ENCODE data around the gene TGFBR3. TPM values are rescaled to one million over a fixed set of nuclear protein-coding genes. Genes with fewer than 3 reads are reported as not detected.

Gene TGFBR3
- total and polyA plus RNA-seq, 2 of the 4 experiments (the other 2 are of a cell fraction), result 3.0 to 11.3 TPM

- Histone ChIP-seq H3K4me1 (ENCODE audit: control insufficient read depth, insufficient read depth, low read length) (peaks cover 1% of the 10 kb centered on the region; the same call in 1 of the 2 replicates), H2AK5ac (ENCODE audit: low read depth, low read length) (no peak overlapping the region), H3K14ac (replicated peaks; ENCODE audit: low read depth, low read length) (0 out of 2 replicates have a peak overlapping the region, but pooled peaks have one; percentile 10), H3K9ac (ENCODE audit: low read depth, low read length) (no peak overlapping the region), H2BK5ac (ENCODE audit: low read depth, low read length, poor library complexity, severe bottlenecking) (no peak overlapping the region), H4K5ac (ENCODE audit: low read depth, low read length) (no peak overlapping the region), H3K9me1 (ENCODE audit: insufficient read depth, low read length) (peaks cover 3% of the 10 kb centered on the region; the same call in 1 of the 2 replicates), H3K4me2 (ENCODE audit: low read depth, low read length) (no peak overlapping the region), H3K56ac (ENCODE audit: extremely low read depth, insufficient read depth, low read length) (no peak overlapping the region), H3K23ac (ENCODE audit: low read depth, low read length) (no peak overlapping the region), H4K20me1 (ENCODE audit: insufficient read depth, low read length) (no peaks in the 10 kb centered on the region), H3K27ac (ENCODE audit: insufficient read depth, low read length) (no peak overlapping the region), H3K4ac (ENCODE audit: low read depth, low read length) (no peak overlapping the region), H3K36me3 (ENCODE audit: control insufficient read depth, insufficient read depth, low read length) (no peaks in the 10 kb centered on the region; the same call in 1 of the 2 replicates), H2AK9ac (replicated peaks; ENCODE audit: low read depth, low read length, poor library complexity) (no peak overlapping the region), H3K79me1 (ENCODE audit: low read depth in 1 of 2, low read length in 2 of 2) (no peaks in the 10 kb centered on the region), H4K91ac (ENCODE audit: insufficient read depth, low read depth, low read length) (no peak overlapping the region), H2BK20ac (ENCODE audit: low read depth, low read length) (no peak overlapping the region), H3K4me3 (ENCODE audit: insufficient read depth, low read depth, low read length) (no peak overlapping the region), H3K9me3 (ENCODE audit: control insufficient read depth, insufficient read depth, low read length) (no peaks in the 10 kb centered on the region), H3K18ac (ENCODE audit: low read depth, low read length) (no peak overlapping the region), H4K8ac (ENCODE audit: low read depth in 2 of 2, low read length in 2 of 2) (no peak overlapping the region), H3K27me3 (ENCODE audit: control insufficient read depth, insufficient read depth, low read length) (no peaks in the 10 kb centered on the region), H2BK15ac (ENCODE audit: low read depth, low read length) (no peak overlapping the region), H2AFZ (replicated peaks; ENCODE audit: low read length, poor library complexity) (peak overlapping the region; percentile 26), H2BK120ac (ENCODE audit: low read depth, low read length) (no peak overlapping the region)
- DNase-seq (no peak), ATAC-seq (ENCODE audit: low read depth) (no peak)
- in situ Hi-C loops (cut with MboI; ENCODE audit: low sequenced_read_pairs) (no loop called here), intact Hi-C loops (cut with micrococcal nuclease) (no loop called here), dilution Hi-C loops (cut with HindIII; ENCODE audit: low sequenced_read_pairs, unreplicated experiment) (no loop called here)
- BruUV-seq (replicated peaks), result no TSS peak
- POLR2A ChIA-PET (ENCODE audit: unreplicated experiment), result interaction anchor here (0.7 kb wide), 1 partner anchor 32 kb away, joined by 7 read pairs; no protein-coding TSS in a partner anchor
- 100% methylated on average over 1 of the region's 5 CpGs; no CpG with 5 or more reads in 1 of the 2 experiments for WGBS, 2 experiments (ENCODE audit: extremely low coverage in 2 of 2, insufficient read length in 1 of 2)
- CTCF ChIA-PET, result no interaction called here
- TF ChIP-seq RFX5 (IDR thresholded peaks at IDR 0.05; ENCODE audit: low read depth, low read length), result no peak
- no peak for TF ChIP-seq NFE2L2 (IDR thresholded peaks at IDR 0.05; ENCODE audit: low read depth, low read length)
- TF ChIP-seq BHLHE40 (IDR thresholded peaks at IDR 0.05; ENCODE audit: low read depth, low read length), result no peak
- TF ChIP-seq CHD1 (IDR thresholded peaks at IDR 0.05; ENCODE audit: low read depth, low read length), result no peak
- no peak for TF ChIP-seq RAD21 (IDR thresholded peaks at IDR 0.05; ENCODE audit: low read length)
- TF ChIP-seq POLR2A (IDR thresholded peaks at IDR 0.05; ENCODE audit: low read depth, low read length), result no peak
- TF ChIP-seq MXI1 (IDR thresholded peaks at IDR 0.05; ENCODE audit: borderline replicate concordance, low read depth, low read length), result no peak
- TF ChIP-seq MAFK (IDR thresholded peaks at IDR 0.05; ENCODE audit: low read depth, low read length), result no peak
- TF ChIP-seq ELK1 (IDR thresholded peaks at IDR 0.05; ENCODE audit: borderline replicate concordance, low read depth, low read length), result no peak
- TF ChIP-seq, protein P1, sequence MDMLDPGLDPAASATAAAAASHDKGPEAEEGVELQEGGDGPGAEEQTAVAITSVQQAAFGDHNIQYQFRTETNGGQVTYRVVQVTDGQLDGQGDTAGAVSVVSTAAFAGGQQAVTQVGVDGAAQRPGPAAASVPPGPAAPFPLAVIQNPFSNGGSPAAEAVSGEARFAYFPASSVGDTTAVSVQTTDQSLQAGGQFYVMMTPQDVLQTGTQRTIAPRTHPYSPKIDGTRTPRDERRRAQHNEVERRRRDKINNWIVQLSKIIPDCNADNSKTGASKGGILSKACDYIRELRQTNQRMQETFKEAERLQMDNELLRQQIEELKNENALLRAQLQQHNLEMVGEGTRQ (IDR thresholded peaks at IDR 0.05; ENCODE audit: low read depth, low read length), result no peak
- no peak for TF ChIP-seq MAZ (IDR thresholded peaks at IDR 0.05; ENCODE audit: borderline replicate concordance, low read depth, low read length)
- TF ChIP-seq FOS (IDR thresholded peaks at IDR 0.05; ENCODE audit: low read depth, low read length), result no peak
- TF ChIP-seq, protein P2, sequence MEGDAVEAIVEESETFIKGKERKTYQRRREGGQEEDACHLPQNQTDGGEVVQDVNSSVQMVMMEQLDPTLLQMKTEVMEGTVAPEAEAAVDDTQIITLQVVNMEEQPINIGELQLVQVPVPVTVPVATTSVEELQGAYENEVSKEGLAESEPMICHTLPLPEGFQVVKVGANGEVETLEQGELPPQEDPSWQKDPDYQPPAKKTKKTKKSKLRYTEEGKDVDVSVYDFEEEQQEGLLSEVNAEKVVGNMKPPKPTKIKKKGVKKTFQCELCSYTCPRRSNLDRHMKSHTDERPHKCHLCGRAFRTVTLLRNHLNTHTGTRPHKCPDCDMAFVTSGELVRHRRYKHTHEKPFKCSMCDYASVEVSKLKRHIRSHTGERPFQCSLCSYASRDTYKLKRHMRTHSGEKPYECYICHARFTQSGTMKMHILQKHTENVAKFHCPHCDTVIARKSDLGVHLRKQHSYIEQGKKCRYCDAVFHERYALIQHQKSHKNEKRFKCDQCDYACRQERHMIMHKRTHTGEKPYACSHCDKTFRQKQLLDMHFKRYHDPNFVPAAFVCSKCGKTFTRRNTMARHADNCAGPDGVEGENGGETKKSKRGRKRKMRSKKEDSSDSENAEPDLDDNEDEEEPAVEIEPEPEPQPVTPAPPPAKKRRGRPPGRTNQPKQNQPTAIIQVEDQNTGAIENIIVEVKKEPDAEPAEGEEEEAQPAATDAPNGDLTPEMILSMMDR (conservative IDR thresholded peaks at IDR 0.05; ENCODE audit: low read depth, low read length), result no peak
- no peak for TF ChIP-seq SMC3 (IDR thresholded peaks at IDR 0.05; ENCODE audit: low read depth, low read length)
- TF ChIP-seq RCOR1 (IDR thresholded peaks at IDR 0.05; ENCODE audit: insufficient replicate concordance, low read length), result no peak
Observed at GRCh38 chr1:91769742-91770141, 116.2 kb downstream of the TGFBR3 start.
